ENCODE data around the gene STRN3. TPM values are rescaled to one million over a fixed set of nuclear protein-coding genes. Genes with fewer than 3 reads are reported as not detected.
"Not testable (repeated sequence)": the region's sequence is repeated elsewhere in the genome, so short reads cannot be mapped to it uniquely, and the experiment has no call there.

The STRN3 gene
- total RNA-seq, 4 donors from 2014 or later: 28.3 to 48.8 (median 38.1) TPM

DNA sequence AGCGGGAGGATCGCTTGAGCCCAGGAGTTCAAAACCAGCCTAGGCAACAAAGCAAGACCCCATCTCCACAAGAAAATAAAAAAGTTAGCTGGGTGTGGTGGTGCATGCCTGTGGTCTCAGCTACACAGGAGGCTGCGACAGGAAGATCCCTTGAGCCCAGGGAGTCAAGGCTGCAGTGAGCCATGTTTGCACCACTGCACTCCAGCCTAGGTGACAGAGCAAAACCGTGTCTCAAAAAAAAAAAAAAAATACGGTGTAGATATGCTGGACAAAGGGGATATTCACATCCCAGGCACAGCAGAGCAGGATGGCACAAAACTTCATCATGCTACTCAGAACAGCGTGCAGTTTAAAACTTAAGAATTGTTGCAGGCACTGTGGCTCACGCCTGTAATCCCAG, 24.8 kb upstream of the STRN3 start:
- intact Hi-C loops (cut with DNase I; ENCODE audit: low total_unique reads): no loop called here
- WGBS, 2 donors: 91 to 95% methylated on average over 7 of the region's 7 CpGs
- no peak for DNase-seq (ENCODE audit: low spot score in 2 of 2)

DNA sequence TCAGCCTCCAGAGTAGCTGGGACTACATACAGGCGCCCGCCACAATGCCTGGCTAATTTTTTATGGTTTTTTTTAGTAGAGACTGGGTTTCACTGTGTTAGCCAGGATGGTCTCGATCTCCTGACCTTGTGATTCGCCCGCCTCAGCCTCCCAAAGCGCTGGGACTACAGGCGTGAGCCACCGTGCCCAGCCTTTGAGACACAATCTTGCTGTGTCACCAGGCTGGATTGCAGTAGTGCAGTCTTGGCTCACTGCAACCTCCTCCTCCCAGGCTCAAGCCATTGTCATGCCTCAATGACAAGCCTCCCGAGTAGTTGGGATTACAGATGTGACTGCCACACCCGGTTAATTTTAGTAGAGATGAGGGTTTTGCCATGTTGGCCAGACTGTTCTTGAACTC, 21.3 kb upstream of the STRN3 start:
- TF ChIP-seq, protein P1, sequence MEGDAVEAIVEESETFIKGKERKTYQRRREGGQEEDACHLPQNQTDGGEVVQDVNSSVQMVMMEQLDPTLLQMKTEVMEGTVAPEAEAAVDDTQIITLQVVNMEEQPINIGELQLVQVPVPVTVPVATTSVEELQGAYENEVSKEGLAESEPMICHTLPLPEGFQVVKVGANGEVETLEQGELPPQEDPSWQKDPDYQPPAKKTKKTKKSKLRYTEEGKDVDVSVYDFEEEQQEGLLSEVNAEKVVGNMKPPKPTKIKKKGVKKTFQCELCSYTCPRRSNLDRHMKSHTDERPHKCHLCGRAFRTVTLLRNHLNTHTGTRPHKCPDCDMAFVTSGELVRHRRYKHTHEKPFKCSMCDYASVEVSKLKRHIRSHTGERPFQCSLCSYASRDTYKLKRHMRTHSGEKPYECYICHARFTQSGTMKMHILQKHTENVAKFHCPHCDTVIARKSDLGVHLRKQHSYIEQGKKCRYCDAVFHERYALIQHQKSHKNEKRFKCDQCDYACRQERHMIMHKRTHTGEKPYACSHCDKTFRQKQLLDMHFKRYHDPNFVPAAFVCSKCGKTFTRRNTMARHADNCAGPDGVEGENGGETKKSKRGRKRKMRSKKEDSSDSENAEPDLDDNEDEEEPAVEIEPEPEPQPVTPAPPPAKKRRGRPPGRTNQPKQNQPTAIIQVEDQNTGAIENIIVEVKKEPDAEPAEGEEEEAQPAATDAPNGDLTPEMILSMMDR (IDR thresholded peaks at IDR 0.05): no peak
- no peak for TF ChIP-seq POLR2A (IDR thresholded peaks at IDR 0.05)
- DNase-seq (ENCODE audit: low spot score in 2 of 2): no peak
- intact Hi-C loops (cut with DNase I; ENCODE audit: low total_unique reads): no loop called here
- 89 to 90% methylated on average over 10 of the region's 10 CpGs for WGBS, 2 donors
- no peak overlapping the region for H3K4me3 ChIP-seq (ENCODE audit: low read depth, poor library complexity, severe bottlenecking)

More for the DNA sequence above, 24.8 kb upstream of the STRN3 start:
- no peak overlapping the region for H3K4me3 ChIP-seq (ENCODE audit: low read depth, poor library complexity, severe bottlenecking)
- no peak for TF ChIP-seq POLR2A (IDR thresholded peaks at IDR 0.05)
- TF ChIP-seq, protein P1 (IDR thresholded peaks at IDR 0.05): no peak

DNA sequence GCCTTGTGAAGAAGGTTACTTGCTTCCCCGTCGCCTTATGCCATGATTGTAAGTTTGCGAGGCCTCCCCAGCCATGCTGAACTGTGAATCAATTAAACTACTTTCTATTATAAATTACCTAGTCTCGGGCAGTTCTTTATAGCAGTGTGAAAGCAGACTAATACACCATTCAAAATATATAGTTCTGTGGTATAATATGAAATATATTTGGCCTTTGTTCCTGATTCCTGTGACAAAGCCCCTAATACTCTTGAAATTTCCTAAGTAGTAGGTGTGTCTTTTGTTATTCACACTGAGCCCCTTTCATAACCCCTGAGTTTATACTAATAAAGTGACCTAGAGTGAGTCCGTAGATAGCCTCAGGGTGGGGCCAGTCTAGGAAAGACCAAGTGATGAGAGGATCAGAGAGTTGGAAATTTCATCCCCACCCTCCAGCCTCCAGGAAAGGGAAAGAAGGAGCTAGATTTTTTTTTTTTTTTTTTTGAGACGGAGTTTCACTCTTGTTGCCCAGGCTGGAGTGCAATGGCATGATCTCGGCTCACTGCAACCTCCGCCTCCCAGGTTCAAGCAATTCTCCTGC, 19.4 kb upstream of the STRN3 start:
- intact Hi-C loops (cut with DNase I; ENCODE audit: low total_unique reads): no loop called here
- DNase-seq (ENCODE audit: low spot score in 2 of 2): no peak
- H3K4me3 ChIP-seq (ENCODE audit: low read depth, poor library complexity, severe bottlenecking): no peak overlapping the region
- TF ChIP-seq POLR2A (IDR thresholded peaks at IDR 0.05): no peak
- TF ChIP-seq, protein P1 (IDR thresholded peaks at IDR 0.05): no peak
- 96 to 97% methylated on average over 8 of the region's 8 CpGs for WGBS, 2 donors

DNA sequence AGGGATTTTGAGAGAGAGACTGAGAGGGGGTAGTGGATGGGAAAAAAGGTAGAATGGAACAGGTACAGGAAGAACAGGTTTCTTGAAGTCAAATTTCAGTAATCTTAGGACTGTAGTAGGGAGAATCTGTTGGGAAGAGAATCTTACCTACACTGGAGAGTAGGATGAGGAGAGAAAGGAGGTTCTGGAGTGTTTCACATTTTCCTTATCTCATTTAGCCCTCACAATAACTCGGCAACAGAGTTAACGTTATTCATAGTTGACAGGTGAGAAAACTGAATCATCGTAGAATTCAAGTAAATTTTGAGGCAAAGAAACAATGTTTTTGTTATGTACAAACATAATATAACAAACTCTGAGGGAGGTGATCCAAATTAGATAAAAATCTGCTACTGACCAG, 17.2 kb upstream of the STRN3 start:
- 72 to 73% methylated on average over 3 of the region's 3 CpGs for WGBS, 2 donors

DNA sequence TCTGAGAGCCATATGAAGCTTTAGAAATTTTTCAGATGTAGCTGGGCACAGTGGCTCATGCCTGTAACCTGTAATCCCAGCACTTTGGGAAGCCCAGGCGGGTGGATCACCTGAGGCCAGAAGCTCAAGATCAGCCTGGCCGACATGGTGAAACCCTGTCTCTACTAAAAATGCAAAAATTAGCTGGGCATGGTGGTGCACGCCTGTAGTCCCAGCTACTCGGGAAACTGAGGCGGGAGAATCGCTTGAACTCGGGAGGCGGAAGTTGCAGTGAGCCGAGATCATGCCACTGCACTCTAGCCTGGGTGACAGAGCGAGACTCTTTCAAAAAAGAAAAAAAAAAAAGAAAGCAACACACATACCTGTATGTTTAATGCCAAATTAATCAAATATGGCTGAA, 16.7 kb upstream of the STRN3 start:
- intact Hi-C loops (cut with DNase I; ENCODE audit: low total_unique reads); H3K4me3 ChIP-seq (ENCODE audit: low read depth, poor library complexity, severe bottlenecking); DNase-seq (ENCODE audit: low spot score in 2 of 2): not testable (repeated sequence)
- WGBS, 2 donors: 78 to 84% methylated on average over 10 of the region's 10 CpGs

More for the DNA sequence above, 17.2 kb upstream of the STRN3 start:
- DNase-seq (ENCODE audit: low spot score in 2 of 2): no peak
- intact Hi-C loops (cut with DNase I; ENCODE audit: low total_unique reads): no loop called here
- no peak overlapping the region for H3K4me3 ChIP-seq (ENCODE audit: low read depth, poor library complexity, severe bottlenecking)
- no peak for TF ChIP-seq POLR2A (IDR thresholded peaks at IDR 0.05)
- TF ChIP-seq, protein P1 (IDR thresholded peaks at IDR 0.05): no peak

DNA sequence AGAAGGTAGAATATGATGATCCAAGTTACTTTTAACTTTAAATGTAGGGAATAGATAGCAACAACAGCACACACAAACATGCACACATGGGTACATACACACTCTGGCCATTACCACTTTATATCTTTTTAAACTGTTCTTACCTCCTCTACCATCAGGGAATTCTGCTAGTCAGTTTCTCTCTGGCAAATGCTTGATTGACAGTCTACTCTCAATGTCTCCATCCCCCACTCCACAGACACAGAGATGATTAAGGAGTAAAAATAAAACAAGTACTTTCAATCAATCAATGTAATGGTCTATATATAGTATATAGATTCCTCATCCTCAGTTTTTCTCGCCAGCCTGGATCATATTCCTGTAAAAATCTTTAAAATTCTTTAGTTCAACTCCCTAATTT, 16.1 kb upstream of the STRN3 start:
- intact Hi-C loops (cut with DNase I; ENCODE audit: low total_unique reads): no loop called here
- DNase-seq (ENCODE audit: low spot score in 2 of 2): no peak
- H3K4me3 ChIP-seq (ENCODE audit: low read depth, poor library complexity, severe bottlenecking): no peak overlapping the region
- 90 to 96% methylated on average over 1 of the region's 1 CpG for WGBS, 2 donors
- TF ChIP-seq, protein P1 (IDR thresholded peaks at IDR 0.05): no peak
- no peak for TF ChIP-seq POLR2A (IDR thresholded peaks at IDR 0.05)
